Omental fat pad (tissue), 4 donors: ENCODE data around the gene PRR29. TPM values are rescaled to one million over a fixed set of nuclear protein-coding genes. Genes with fewer than 3 reads are reported as not detected.

Experiments
- ATAC-seq: fragments of 150-250 bp; one replicate; pipeline ENCODE4 v1.9.1; 2016; ENCODE audit warnings: mild to moderate bottlenecking, moderate library complexity; ENCODE audit not compliant: low FRiP score
- DNase-seq: peaks from one replicate; pipeline ENCODE4 v3.0.0-alpha.2; 2019; ENCODE audit warnings: low spot score
- total RNA-seq, 4 donors: library from RNA; depleted of rRNA; stranded (reverse); fragments of >200 nt; gene quantifications; one replicate each; pipeline ENCODE4 v1.1.0, GENCODE V29; 2016
- TF ChIP-seq, protein P1 (sequence below), 3 donors: fragments of 450-650 bp; IDR thresholded peaks; one replicate each; pipeline ENCODE4 v1.5.1; 2016 to 2017; ENCODE audit warnings: antibody characterized with exemption in 3 of 3, mild to moderate bottlenecking in 3 of 3, moderate library complexity in 2 of 3

The PRR29 gene
- total RNA-seq, 4 donors from 2014 or later, result 0.19 to 1.1 (median 0.55) TPM

DNA sequence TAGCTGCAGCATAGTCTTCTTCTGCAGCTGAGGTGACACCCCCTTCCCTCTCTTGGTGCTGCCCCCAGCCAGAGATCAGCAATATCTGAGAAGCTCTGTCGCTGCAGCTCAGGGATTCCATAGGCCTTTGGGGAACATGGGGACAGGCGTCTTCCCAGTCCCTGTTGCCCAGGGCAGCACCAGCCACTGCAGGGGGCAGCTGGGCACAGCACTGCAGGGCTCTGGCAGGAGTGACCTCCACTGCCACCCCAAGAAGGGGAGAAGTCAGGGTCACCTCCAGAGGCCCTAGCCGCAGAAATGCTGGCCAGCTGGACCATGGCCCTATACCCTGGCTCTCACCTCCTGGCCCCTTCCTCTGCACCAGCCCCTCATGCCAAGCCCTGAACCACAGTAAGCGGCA, 42.4 kb upstream of the PRR29 start:
- ATAC-seq, result no peak
- DNase-seq, result no peak
- TF ChIP-seq, protein P1, sequence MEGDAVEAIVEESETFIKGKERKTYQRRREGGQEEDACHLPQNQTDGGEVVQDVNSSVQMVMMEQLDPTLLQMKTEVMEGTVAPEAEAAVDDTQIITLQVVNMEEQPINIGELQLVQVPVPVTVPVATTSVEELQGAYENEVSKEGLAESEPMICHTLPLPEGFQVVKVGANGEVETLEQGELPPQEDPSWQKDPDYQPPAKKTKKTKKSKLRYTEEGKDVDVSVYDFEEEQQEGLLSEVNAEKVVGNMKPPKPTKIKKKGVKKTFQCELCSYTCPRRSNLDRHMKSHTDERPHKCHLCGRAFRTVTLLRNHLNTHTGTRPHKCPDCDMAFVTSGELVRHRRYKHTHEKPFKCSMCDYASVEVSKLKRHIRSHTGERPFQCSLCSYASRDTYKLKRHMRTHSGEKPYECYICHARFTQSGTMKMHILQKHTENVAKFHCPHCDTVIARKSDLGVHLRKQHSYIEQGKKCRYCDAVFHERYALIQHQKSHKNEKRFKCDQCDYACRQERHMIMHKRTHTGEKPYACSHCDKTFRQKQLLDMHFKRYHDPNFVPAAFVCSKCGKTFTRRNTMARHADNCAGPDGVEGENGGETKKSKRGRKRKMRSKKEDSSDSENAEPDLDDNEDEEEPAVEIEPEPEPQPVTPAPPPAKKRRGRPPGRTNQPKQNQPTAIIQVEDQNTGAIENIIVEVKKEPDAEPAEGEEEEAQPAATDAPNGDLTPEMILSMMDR (IDR thresholded peaks at IDR 0.05), result no peak

DNA sequence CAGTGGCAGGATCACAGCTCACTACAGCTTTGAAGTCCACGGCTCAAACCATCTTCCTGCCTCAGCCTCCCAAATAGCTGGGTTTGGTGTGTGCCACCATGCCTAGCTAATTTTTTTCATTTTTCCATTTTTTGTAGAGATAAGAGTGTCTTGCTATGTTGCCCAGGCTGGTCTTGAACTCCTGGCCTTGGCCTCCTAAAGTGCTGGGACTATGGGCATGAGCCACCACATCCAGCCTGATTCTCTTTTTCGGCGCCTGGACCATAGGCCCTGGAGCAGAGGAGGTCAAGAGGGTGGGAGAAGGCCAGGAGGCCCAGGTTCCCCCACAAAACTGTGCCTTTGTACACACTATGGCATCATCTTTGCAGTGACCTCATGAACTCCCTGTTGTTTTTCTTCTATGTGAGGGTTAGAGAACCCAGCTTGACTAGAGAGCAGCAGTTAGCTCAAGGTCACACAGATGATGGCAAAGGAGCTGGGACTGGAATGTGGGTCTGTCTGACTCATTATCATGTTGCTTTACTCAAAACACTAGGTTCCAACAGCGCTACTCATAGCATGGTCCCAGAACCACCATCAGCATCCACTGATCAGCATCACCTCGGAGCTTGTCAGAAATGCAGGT, 41.7 kb upstream of the PRR29 start:
- ATAC-seq (no peak), DNase-seq (no peak)
- TF ChIP-seq, protein P1 (IDR thresholded peaks at IDR 0.05), result no peak

DNA sequence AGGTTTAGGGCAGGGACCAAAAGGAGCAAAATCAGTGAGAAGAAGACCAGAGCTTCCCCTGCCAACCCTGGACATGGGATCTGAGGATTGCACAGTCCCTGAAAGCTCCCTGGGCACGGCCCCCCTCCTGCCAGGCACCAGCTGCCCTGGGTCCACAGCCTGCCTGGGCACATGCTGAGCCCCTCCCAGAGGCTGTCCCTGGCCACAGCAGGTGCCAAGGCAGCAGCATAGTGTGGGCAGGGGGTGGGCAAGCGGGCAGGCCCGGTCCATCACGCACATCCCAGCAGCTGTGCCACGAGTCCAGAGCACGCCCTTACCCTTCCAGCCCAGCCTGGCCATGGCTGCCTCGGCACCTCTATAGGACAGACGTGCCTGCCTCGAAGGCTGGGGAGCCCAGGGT, 38.1 kb upstream of the PRR29 start:
- TF ChIP-seq, protein P1 (IDR thresholded peaks at IDR 0.05), result no peak
- ATAC-seq (no peak), DNase-seq (no peak)

DNA sequence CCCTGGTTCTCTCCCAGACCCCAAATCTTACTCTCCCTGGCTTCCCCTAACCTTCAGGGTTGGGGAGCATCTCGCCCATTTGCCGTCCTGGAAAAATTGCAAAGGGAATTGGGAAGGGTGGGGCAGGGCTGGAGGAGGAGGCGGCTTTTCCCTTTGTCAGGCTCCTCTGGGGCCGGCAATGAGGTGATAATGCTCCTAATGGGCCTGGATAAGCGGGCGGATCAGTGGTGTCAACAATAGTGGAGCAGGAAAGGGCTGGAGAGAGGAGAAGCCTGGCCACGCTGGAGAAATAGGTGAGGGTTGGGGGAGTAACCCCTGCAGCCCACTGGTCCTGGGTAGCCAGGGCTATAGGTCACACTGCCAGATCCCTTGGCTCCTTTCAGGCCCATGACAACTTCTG, 37.7 kb upstream of the PRR29 start:
- DNase-seq (no peak), ATAC-seq (no peak)
- TF ChIP-seq, protein P1 (IDR thresholded peaks at IDR 0.05), result no peak

DNA sequence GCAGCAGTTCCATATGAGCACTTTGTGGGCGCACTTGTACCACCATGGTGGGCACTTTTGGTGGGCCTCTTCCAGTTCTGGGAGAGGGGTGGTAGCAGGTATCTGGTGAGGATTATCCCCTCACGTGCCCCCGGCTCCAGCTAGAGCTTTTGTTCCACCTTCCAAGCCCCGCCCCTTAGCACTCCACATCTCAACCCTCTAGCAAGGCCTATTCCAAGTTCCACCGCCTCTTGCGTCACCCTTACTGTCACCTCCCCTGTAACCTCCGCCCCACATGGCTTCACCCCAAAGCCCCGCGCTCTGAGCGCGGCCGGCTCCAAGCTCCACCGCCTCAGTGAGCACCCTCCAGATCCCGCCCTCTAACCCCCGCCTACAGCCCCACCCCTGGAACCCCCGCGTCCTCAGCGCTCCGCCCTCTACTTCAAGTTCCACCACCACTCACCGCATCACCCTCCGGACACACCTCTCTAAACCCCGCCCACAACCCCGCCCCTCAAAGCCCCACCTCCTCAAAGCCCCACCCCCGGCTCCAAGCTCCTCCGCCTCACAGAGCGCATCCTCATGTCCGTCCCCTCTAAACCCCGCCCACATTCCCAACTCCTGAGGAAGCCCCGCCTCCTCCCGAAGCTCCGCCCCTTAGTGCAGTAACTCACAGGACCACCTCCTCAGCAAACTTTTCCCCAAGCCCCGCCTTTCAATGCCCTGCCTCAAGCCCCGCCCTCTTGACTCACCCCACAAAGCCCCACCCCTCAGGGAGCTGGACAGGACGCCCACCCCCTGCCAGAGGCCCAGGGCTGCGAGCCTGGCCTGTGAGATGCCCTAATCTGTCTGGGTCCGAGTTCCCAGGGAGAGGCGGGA, 36.6 kb upstream of the PRR29 start:
- TF ChIP-seq, protein P1 (IDR thresholded peaks at IDR 0.05), result no peak
- DNase-seq (peak; percentile 59), ATAC-seq (peak; percentile 62)

DNA sequence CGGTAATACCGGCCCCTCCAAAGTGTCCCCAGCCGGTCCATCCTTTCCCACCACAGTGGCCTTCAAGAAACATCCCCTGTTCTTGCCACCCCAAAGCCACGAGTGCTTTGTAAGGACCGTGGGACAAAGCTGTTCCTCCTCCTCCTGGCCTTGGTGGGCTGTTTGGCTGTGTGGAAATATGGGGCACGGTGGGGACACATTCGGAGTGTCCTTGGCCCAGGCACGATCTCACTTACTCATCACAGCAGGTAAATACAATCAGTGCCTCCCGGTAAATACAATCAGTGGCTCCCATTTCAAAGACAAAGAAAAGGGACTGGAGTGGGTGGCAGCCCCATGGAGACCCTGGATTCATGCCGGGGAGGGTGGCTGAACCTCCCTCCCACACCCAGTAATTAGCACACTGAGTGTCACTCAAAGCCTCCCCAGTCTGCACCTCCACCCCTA, 35.8 kb upstream of the PRR29 start:
- TF ChIP-seq, protein P1 (IDR thresholded peaks at IDR 0.05), result no peak
- ATAC-seq (no peak), DNase-seq (no peak)
